ENCODE measurements around the gene TRPM4. TPM values are rescaled to one million over a fixed set of nuclear protein-coding genes. Genes with fewer than 3 reads are reported as not detected.

TRPM4 gene
- total and polyA plus RNA-seq, 2 of the 8 experiments (the other 6 are each of a cell fraction or from before 2014, with no cell fraction given), result 11.3 to 13.3 TPM

- Histone ChIP-seq H4K20me1 (replicated peaks in 1 of 2; ENCODE audit: control insufficient read depth in 1 of 2, insufficient read depth in 2 of 2, low read length in 2 of 2) (peaks cover 16 to 28% of the 10 kb centered on the region in 2 experiments), H3K36me3 (ENCODE audit: control insufficient read depth in 2 of 4, insufficient read depth in 4 of 4, low read length in 3 of 4) (peaks cover 15 to 41% (median 38%) of the 10 kb centered on the region in 4 experiments), H4K5ac (ENCODE audit: insufficient read length, low read depth, low read length) (no peak overlapping the region), H3K18ac (ENCODE audit: extremely low read depth, low read length) (no peak overlapping the region), H2AK5ac (ENCODE audit: low read depth, low read length) (no peak overlapping the region), H3K79me1 (ENCODE audit: low read depth, low read length) (no peaks in the 10 kb centered on the region), H2BK120ac (replicated peaks; ENCODE audit: low read depth, low read length) (no peak overlapping the region), H4K8ac (ENCODE audit: extremely low read depth, insufficient read depth, low read length) (no peak overlapping the region), H3K27me3 (replicated peaks in 1 of 4; ENCODE audit: control insufficient read depth in 3 of 4, extremely low read depth in 1 of 4, insufficient read depth in 3 of 4, low read length in 3 of 4) (no peaks in the 10 kb centered on the region; a peak in 1 of 7 replicates), H3K79me2 (ENCODE audit: control insufficient read depth in 1 of 2, insufficient read depth in 2 of 2, low read length in 2 of 2) (no peaks in the 10 kb centered on the region), H3K9me3 (ENCODE audit: insufficient read depth in 2 of 2, low read depth in 1 of 2, low read length in 1 of 2) (no peaks in the 10 kb centered on the region), H3K23ac (ENCODE audit: insufficient read length) (no peak overlapping the region), H3K14ac (ENCODE audit: insufficient read length) (no peak overlapping the region), H3K4me1 (replicated peaks in 1 of 4; ENCODE audit: control insufficient read depth in 3 of 4, insufficient read depth in 4 of 4, low read length in 3 of 4) (peaks cover 0 to 4% (median 0%) of the 10 kb centered on the region in 4 experiments; a peak in 2 of 7 replicates), H3K27ac (ENCODE audit: low read depth, low read length) (no peak overlapping the region), H3K56ac (replicated peaks; ENCODE audit: insufficient read length, low read depth, low read length) (no peak overlapping the region), H3K4me3 (ENCODE audit: extremely low read depth in 1 of 4, insufficient read depth in 2 of 4, low read depth in 3 of 4, low read length in 4 of 4) (no peak overlapping the region), H3K23me2 (ENCODE audit: low read depth, low read length) (peaks cover 7% of the 10 kb centered on the region), H2BK12ac (ENCODE audit: low read depth, low read length) (no peak overlapping the region), H4K91ac (replicated peaks; ENCODE audit: insufficient read length, low read length) (no peak overlapping the region), H2BK5ac (ENCODE audit: low read depth, low read length) (no peak overlapping the region), H2BK20ac (ENCODE audit: low read length) (no peak overlapping the region), H2AFZ (ENCODE audit: low read length) (no peak overlapping the region), H2BK15ac (ENCODE audit: low read length) (no peak overlapping the region), H3K9ac (replicated peaks in 1 of 4; ENCODE audit: extremely low read depth in 1 of 4, low read depth in 3 of 4, low read length in 3 of 4) (no peak overlapping the region), H3K4me2 (ENCODE audit: insufficient read depth in 1 of 2, low read depth in 2 of 2, low read length in 2 of 2) (no peak overlapping the region), H3K4ac (replicated peaks; ENCODE audit: insufficient read length, low read depth, low read length) (no peak overlapping the region)
- FAIRE-seq (no peak), DNase-seq (ENCODE audit: low read depth in 1 of 2, low spot score in 2 of 2) (no peak)
- CTCF ChIA-PET (ENCODE audit: partially characterized antibody), result interaction anchor here (0.9 to 2.9 kb wide), 7 partner anchors 11 to 116 kb away, joined by 3 to 20 read pairs (median 4); no protein-coding TSS in a partner anchor
- 0 out of 3 replicates have a peak, but pooled peaks of 1 of the 2 experiments have one; percentile 28 for TF ChIP-seq POLR2A (IDR thresholded peaks at IDR 0.05; ENCODE audit: control extremely low read depth in 1 of 2, low read depth in 2 of 2, low read length in 2 of 2)
- no peak for TF ChIP-seq NANOG (IDR thresholded peaks at IDR 0.05; ENCODE audit: insufficient read depth, low read depth, low read length, poor library complexity, severe bottlenecking)
- POLR2A ChIA-PET (ENCODE audit: partially characterized antibody), result interaction anchor here (0.6 to 7.8 kb wide), 6 partner anchors 10 to 346 kb away, joined by 3 to 67 read pairs (median 4); partner anchors contain the start of gene PPFIA3
- WGBS, 2 experiments (ENCODE audit: extremely low coverage in 1 of 2, insufficient coverage in 1 of 2, insufficient read length in 1 of 2, insufficient replicate concordance in 2 of 2, low coverage in 1 of 2, low lambda C conversion rate in 2 of 2, missing lambda C conversion rate in 1 of 2), result 93% methylated on average over 8 of the region's 8 CpGs; no CpG with 5 or more reads in 1 of the 2 experiments
These were observed 47.9 kb upstream of the TRPM4 start for GRCh38 chr19:49109569-49110233.
